PC-9 (cell line): ENCODE measurements around the gene NEK8. TPM values are rescaled to one million over a fixed set of nuclear protein-coding genes. Genes with fewer than 3 reads are reported as not detected.

ENCODE experiments used
- BruUV-seq: library from RNA; stranded (reverse); fragments of 400-500 nt; replicated peaks from 2 replicates; lab custom pipeline; 2021; lab: Mats Ljungman, UMichigan
- CTCF ChIA-PET: fragments of 300-600 bp; sonication (Branson Sonifier 250); formaldehyde crosslinking; loops from one replicate; lab custom pipeline; 2022; ENCODE audit warnings: antibody characterized with exemption; lab: Charles Lee
- POLR2A ChIA-PET: fragments of 300-600 bp; sonication (Branson Sonifier 250); formaldehyde crosslinking; loops from one replicate; lab custom pipeline; 2022; ENCODE audit warnings: antibody characterized with exemption; ENCODE audit not compliant: unreplicated experiment; lab: Charles Lee
- DNase-seq, 2 experiments: peaks; one replicate each; pipeline versions ENCODE4 v3.0.0 to v3.0.0-alpha.2; 2015 to 2022; ENCODE audit warnings: mixed read lengths in 1 of 2
- H2AFZ ChIP-seq: fragments of 200-600 bp; sonication (generic); 2 replicates; pipeline ENCODE4 v1.8.1; 2017; ENCODE audit warnings: antibody characterized with exemption
- H3F3A ChIP-seq: fragments of 200-600 bp; sonication (generic); 2 replicates; pipeline ENCODE4 v1.8.1; 2017; ENCODE audit warnings: antibody characterized with exemption, mild to moderate bottlenecking, low read depth; ENCODE audit not compliant: insufficient read depth
- H3K27ac ChIP-seq: fragments of 200-600 bp; sonication (generic); 2 replicates; pipeline ENCODE4 v1.6.1; 2016; ENCODE audit warnings: mixed run types
- H3K27me3 ChIP-seq: fragments of 200-600 bp; sonication (generic); 2 replicates; pipeline ENCODE4 v1.6.1; 2016; ENCODE audit warnings: low read depth, mixed run types; ENCODE audit not compliant: insufficient read depth
- H3K36me3 ChIP-seq: fragments of 200-600 bp; sonication (generic); 2 replicates; pipeline ENCODE4 v1.6.1; 2016; ENCODE audit warnings: low read depth, mixed run types
- H3K4me1 ChIP-seq: fragments of 200-600 bp; sonication (generic); replicated peaks from 2 replicates; pipeline ENCODE4 v1.6.1; 2016; ENCODE audit warnings: mixed run types; ENCODE audit not compliant: insufficient read depth
- H3K4me2 ChIP-seq: fragments of 200-600 bp; sonication (generic); 2 replicates; pipeline ENCODE4 v1.6.1; 2017; ENCODE audit warnings: mixed run types
- H3K4me3 ChIP-seq: fragments of 200-600 bp; sonication (generic); 2 replicates; pipeline ENCODE4 v1.6.1; 2016; ENCODE audit warnings: mixed run types
- H3K79me2 ChIP-seq: fragments of 200-600 bp; sonication (generic); 2 replicates; pipeline ENCODE4 v1.6.1; 2017; ENCODE audit warnings: low read depth, mixed run types
- H3K9me2 ChIP-seq: fragments of 200-600 bp; sonication (generic); 2 replicates; pipeline ENCODE4 v1.8.1; 2017; ENCODE audit warnings: mild to moderate bottlenecking; ENCODE audit not compliant: insufficient read depth
- H3K9me3 ChIP-seq: fragments of 200-600 bp; sonication (generic); 2 replicates; pipeline ENCODE4 v1.8.1; 2016; ENCODE audit warnings: low read depth; ENCODE audit not compliant: insufficient read depth
- H4K20me1 ChIP-seq: fragments of 200-600 bp; sonication (generic); 2 replicates; pipeline ENCODE4 v1.8.1; 2017; ENCODE audit not compliant: insufficient read depth
- CTCF ChIP-seq: fragments of 200-600 bp; sonication (generic); conservative IDR thresholded peaks from 2 replicates; pipeline ENCODE4 v1.6.1; 2017; ENCODE audit warnings: mixed run types, antibody characterized with exemption, mild to moderate bottlenecking, moderate library complexity
- EZH2 ChIP-seq: fragments of 200-600 bp; sonication (generic); IDR thresholded peaks from 2 replicates; pipeline ENCODE4 v1.8.0; 2017; ENCODE audit warnings: antibody characterized with exemption, low read depth
- intact Hi-C: fragments of 100-400 bp; cut with micrococcal nuclease; formaldehyde crosslinking; loops from one replicate; pipeline ENCODE4 v1.10.0; 2022; ENCODE audit not compliant: unreplicated experiment
- total RNA-seq: library from RNA; stranded (reverse); gene quantifications from 2 replicates; pipeline ENCODE4 v1.2.3, GENCODE V29; 2021

Gene NEK8
- total RNA-seq, 1 experiment from 2014 or later: 12.1 TPM

- Histone ChIP-seq H2AFZ (no peak overlapping the region), H3K4me3 (peak overlapping the region; percentile 97), H3K27ac (peak overlapping the region; percentile 96), H3K4me1 (peaks cover 51% of the 10 kb centered on the region), H3K79me2 (peaks cover 64% of the 10 kb centered on the region), H3K9me2 (no peaks in the 10 kb centered on the region), H3F3A (peaks cover 88% of the 10 kb centered on the region), H4K20me1 (peaks cover 47% of the 10 kb centered on the region), H3K27me3 (no peaks in the 10 kb centered on the region), H3K4me2 (peak overlapping the region; percentile 90), H3K36me3 (peaks cover 29% of the 10 kb centered on the region), H3K9me3 (no peaks in the 10 kb centered on the region)
- intact Hi-C loops: loop anchor here (5.0 kb wide), 1 partner anchor 205 kb away; the partner anchor contains the start of gene PHF12
- no peak for TF ChIP-seq EZH2
- POLR2A ChIA-PET: interaction anchor here (0.5 to 1.3 kb wide), 5 partner anchors 19 to 534 kb away, joined by 3 to 33 read pairs (median 3); partner anchors contain the start of genes NEK8 and RPL23A
- BruUV-seq: no TSS peak
- CTCF ChIA-PET: interaction anchor here (1.2 to 2.7 kb wide), 2 partner anchors 18 to 20 kb away, joined by 5 to 47 read pairs; partner anchors contain the start of genes NEK8 and TLCD1
- peak; percentile 88 for DNase-seq
Observed at GRCh38 chr17:28747051-28747691, 18.6 kb downstream of the NEK8 start.

DNA sequence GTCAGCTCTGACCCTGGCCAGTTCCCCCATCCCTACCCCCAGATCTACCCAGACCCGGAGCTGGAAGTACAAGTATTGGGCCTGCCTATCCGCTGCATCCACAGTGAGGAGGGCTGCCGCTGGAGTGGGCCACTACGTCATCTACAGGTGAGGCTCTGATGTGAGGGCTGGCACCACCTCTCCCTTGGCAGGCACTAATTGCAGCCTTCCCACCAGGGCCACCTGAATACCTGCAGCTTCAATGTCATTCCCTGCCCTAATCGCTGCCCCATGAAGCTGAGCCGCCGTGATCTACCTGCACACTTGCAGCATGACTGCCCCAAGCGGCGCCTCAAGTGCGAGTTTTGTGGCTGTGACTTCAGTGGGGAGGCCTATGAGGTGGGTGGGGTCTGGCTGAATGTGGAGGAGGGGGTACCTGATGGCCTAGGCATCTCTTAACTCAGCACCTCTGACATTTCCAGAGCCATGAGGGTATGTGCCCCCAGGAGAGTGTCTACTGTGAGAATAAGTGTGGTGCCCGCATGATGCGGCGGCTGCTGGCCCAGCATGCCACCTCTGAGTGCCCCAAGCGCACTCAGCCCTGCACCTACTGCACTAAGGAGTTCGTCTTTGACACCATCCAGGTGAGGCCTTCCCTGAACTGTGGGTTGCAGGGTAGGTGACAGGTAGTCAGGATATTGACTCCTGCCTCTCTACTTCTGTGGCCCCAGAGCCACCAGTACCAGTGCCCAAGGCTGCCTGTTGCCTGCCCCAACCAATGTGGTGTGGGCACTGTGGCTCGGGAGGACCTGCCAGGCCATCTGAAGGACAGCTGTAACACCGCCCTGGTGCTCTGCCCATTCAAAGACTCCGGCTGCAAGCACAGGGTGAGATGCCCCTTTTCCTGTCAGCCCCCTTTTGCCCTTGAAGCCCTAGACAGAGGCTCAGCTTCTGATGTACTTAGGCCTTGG, 19.5 kb downstream of the NEK8 start:
- peaks cover 43% of the 10 kb centered on the region for H3K4me1 ChIP-seq
- peak overlapping the region; percentile 96 for H3K27ac ChIP-seq
- H3K79me2 ChIP-seq: peaks cover 64% of the 10 kb centered on the region
- H3K9me3 ChIP-seq: no peaks in the 10 kb centered on the region
- no peak for DNase-seq
- peaks cover 29% of the 10 kb centered on the region for H3K36me3 ChIP-seq
- H2AFZ ChIP-seq: no peak overlapping the region
- H3K9me2 ChIP-seq: no peaks in the 10 kb centered on the region
- ChIA-PET POLR2A (interaction anchor here (1.1 to 1.3 kb wide), 2 partner anchors 20 to 23 kb away, joined by 3 to 33 read pairs; partner anchors contain the start of gene NEK8), CTCF (interaction anchor here (2.7 to 3.7 kb wide), 2 partner anchors 21 kb away, joined by 47 to 60 read pairs; partner anchors contain the start of gene TLCD1)
- no peaks in the 10 kb centered on the region for H3K27me3 ChIP-seq
- peaks cover 88% of the 10 kb centered on the region for H3F3A ChIP-seq
- BruUV-seq: no TSS peak
- peak overlapping the region; percentile 97 for H3K4me3 ChIP-seq
- intact Hi-C loops: loop anchor here (5.0 kb wide), 1 partner anchor 204 kb away; the partner anchor contains the start of gene PHF12
- TF ChIP-seq EZH2 (no peak), CTCF (no peak)
- H3K4me2 ChIP-seq: peak overlapping the region; percentile 90
- H4K20me1 ChIP-seq: peaks cover 56% of the 10 kb centered on the region

DNA sequence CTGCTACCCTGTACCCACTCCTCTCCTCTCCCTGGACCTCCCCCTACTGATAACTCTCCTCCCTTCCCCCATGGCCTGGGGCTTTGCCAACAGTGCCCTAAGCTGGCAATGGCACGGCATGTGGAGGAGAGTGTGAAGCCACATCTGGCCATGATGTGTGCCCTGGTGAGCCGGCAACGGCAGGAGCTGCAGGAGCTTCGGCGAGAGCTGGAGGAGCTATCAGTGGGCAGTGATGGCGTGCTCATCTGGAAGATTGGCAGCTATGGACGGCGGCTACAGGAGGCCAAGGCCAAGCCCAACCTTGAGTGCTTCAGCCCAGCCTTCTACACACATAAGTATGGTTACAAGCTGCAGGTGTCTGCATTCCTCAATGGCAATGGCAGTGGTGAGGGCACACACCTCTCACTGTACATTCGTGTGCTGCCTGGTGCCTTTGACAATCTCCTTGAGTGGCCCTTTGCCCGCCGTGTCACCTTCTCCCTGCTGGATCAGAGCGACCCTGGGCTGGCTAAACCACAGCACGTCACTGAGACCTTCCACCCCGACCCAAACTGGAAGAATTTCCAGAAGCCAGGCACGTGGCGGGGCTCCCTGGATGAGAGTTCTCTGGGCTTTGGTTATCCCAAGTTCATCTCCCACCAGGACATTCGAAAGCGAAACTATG, 20.4 kb downstream of the NEK8 start:
- Histone ChIP-seq H3K27ac (peak overlapping the region; percentile 96; the same call in 1 of the 2 replicates), H3K36me3 (peaks cover 29% of the 10 kb centered on the region), H3K9me2 (no peaks in the 10 kb centered on the region), H2AFZ (no peak overlapping the region), H3K4me3 (no peak overlapping the region), H3K4me2 (peak overlapping the region; percentile 90; the same call in 1 of the 2 replicates), H3K79me2 (peaks cover 63% of the 10 kb centered on the region), H4K20me1 (peaks cover 56% of the 10 kb centered on the region), H3K27me3 (no peaks in the 10 kb centered on the region), H3F3A (peaks cover 82% of the 10 kb centered on the region), H3K9me3 (no peaks in the 10 kb centered on the region), H3K4me1 (peaks cover 43% of the 10 kb centered on the region)
- intact Hi-C loops: loop anchor here (5.0 kb wide), 1 partner anchor 203 kb away; the partner anchor contains the start of gene PHF12
- TF ChIP-seq EZH2: no peak
- TF ChIP-seq CTCF: no peak
- POLR2A ChIA-PET: no interaction called here
- BruUV-seq: no TSS peak
- DNase-seq: no peak
- CTCF ChIA-PET: interaction anchor here (1.3 to 3.7 kb wide), 2 partner anchors 20 to 22 kb away, joined by 6 to 60 read pairs; partner anchors contain the start of genes NEK8 and TLCD1
